HCT116 (cell line): ENCODE data around the gene ISCU. TPM values are rescaled to one million over a fixed set of nuclear protein-coding genes. Genes with fewer than 3 reads are reported as not detected.

Experiments
- ATAC-seq: fragments of 200-7000 bp; cut with Tn5 transposase; 2 replicates; pipeline ENCODE4 v1.9.1; 2020; ENCODE audit warnings: mild to moderate bottlenecking, moderate library complexity
- BruUV-seq: library from RNA; stranded (reverse); fragments of 400-500 nt; replicated peaks from 2 replicates; lab custom pipeline; 2021; lab: Mats Ljungman, UMichigan
- CTCF ChIA-PET: fragments of 300-600 bp; sonication (Branson Sonifier 250); formaldehyde crosslinking; loops from one replicate; lab custom pipeline; 2021; ENCODE audit warnings: antibody characterized with exemption; lab: Charles Lee
- POLR2A ChIA-PET: fragments of 300-600, 350-600 bp; sonication (Branson Sonifier 250); formaldehyde crosslinking; loops from one replicate; lab custom pipeline; 2021; ENCODE audit warnings: antibody characterized with exemption; lab: Charles Lee
- RAD21 ChIA-PET, 2 experiments: fragments of 300-600 bp; sonication (Branson Sonifier 250); formaldehyde crosslinking; loops; one replicate each; lab custom pipeline; 2023; ENCODE audit warnings: low total read pairs in 2 of 2; ENCODE audit not compliant: uncharacterized antibody in 2 of 2, unreplicated experiment in 2 of 2, low non-redundant PET in 1 of 2; lab: Charles Lee
- DNase-seq: peaks from one replicate; pipeline ENCODE4 v3.0.0-alpha.2; 2010; ENCODE audit warnings: low read depth, low spot score
- H2AFZ ChIP-seq: fragments of 200-600 bp; shearing (Covaris generic), sonication (generic); 2 replicates; pipeline ENCODE4 v1.6.1; 2017; ENCODE audit warnings: low read depth, mixed run types, mixed read lengths, antibody characterized with exemption, low read length; ENCODE audit not compliant: poor library complexity, severe bottlenecking
- H3K27ac ChIP-seq: 2 replicates; pipeline ENCODE4 v1.5.1; 2012; ENCODE audit warnings: low read depth, low read length
- H3K27me3 ChIP-seq: fragments of 200-600 bp; sonication (generic); 2 replicates; pipeline ENCODE4 v1.6.1; 2016; ENCODE audit warnings: mixed run types, low read length, mixed read lengths; ENCODE audit not compliant: insufficient read depth
- H3K36me3 ChIP-seq, 2 experiments: fragments of 200-500 bp in 1 of 2; fragments of 200-600 bp in 1 of 2; sonication (Bioruptor generic) in 1 of 2; sonication (generic) in 1 of 2; 2 replicates each; pipeline versions ENCODE4 v1.5.1 to v1.6.1; 2014 to 2016; ENCODE audit warnings: low read length in 2 of 2, inconsistent platforms in 1 of 2, mixed read lengths in 1 of 2, mixed run types in 1 of 2; ENCODE audit not compliant: insufficient read depth in 2 of 2, control insufficient read depth in 1 of 2
- H3K4me1 ChIP-seq, 2 experiments: fragments of 200-600 bp in 1 of 2; sonication (generic) in 1 of 2; 2 replicates each; pipeline versions ENCODE4 v1.5.1 to v1.6.1; 2012 to 2017; ENCODE audit warnings: low read length in 2 of 2, inconsistent platforms in 1 of 2, mild to moderate bottlenecking in 1 of 2, mixed read lengths in 1 of 2, mixed run types in 1 of 2, moderate library complexity in 1 of 2; ENCODE audit not compliant: insufficient read depth in 2 of 2, control insufficient read depth in 1 of 2
- H3K4me2 ChIP-seq: fragments of 200-600 bp; sonication (generic); 2 replicates; pipeline ENCODE4 v1.6.1; 2017; ENCODE audit warnings: mixed run types, low read length, mixed read lengths
- H3K4me3 ChIP-seq, 2 experiments: fragments of 200-600 bp in 1 of 2; sonication (generic) in 1 of 2; replicated peaks in 1 of 2; 2 replicates each; pipeline ENCODE4 v1.5.1; 2011 to 2016; ENCODE audit warnings: low read length in 2 of 2, control low read depth in 1 of 2, low read depth in 1 of 2, mild to moderate bottlenecking in 1 of 2, mixed read lengths in 1 of 2, mixed run types in 1 of 2
- H3K79me2 ChIP-seq: fragments of 200-600 bp; sonication (generic); 2 replicates; pipeline ENCODE4 v1.6.1; 2017; ENCODE audit warnings: mild to moderate bottlenecking, mixed run types, low read length, moderate library complexity, mixed read lengths; ENCODE audit not compliant: insufficient read depth
- H3K9ac ChIP-seq: fragments of 200-600 bp; sonication (generic); 2 replicates; pipeline ENCODE4 v1.6.1; 2016; ENCODE audit warnings: low read length, mixed read lengths
- H3K9me2 ChIP-seq: fragments of 200-600 bp; sonication (generic), shearing (Covaris generic); 2 replicates; pipeline ENCODE4 v1.6.1; 2017; ENCODE audit warnings: mixed run types, mild to moderate bottlenecking, moderate library complexity; ENCODE audit not compliant: insufficient read depth
- H3K9me3 ChIP-seq, 2 experiments: fragments of 200-500 bp in 1 of 2; fragments of 200-600 bp in 1 of 2; sonication (Bioruptor generic) in 1 of 2; sonication (generic) in 1 of 2; 2 replicates each; pipeline ENCODE4 v1.6.1; 2014 to 2017; ENCODE audit warnings: low read length in 2 of 2, mixed read lengths in 2 of 2, inconsistent platforms in 1 of 2, low read depth in 1 of 2, mild to moderate bottlenecking in 1 of 2, mixed run types in 1 of 2, moderate library complexity in 1 of 2; ENCODE audit not compliant: control insufficient read depth in 1 of 2, insufficient read depth in 1 of 2
- H4K20me1 ChIP-seq: fragments of 200-600 bp; sonication (generic), shearing (Covaris generic); 2 replicates; pipeline ENCODE4 v1.6.1; 2017; ENCODE audit warnings: mixed run types, mild to moderate bottlenecking, moderate library complexity; ENCODE audit not compliant: insufficient read depth
- CEBPB ChIP-seq: IDR thresholded peaks from 2 replicates; pipeline ENCODE4 v1.6.1; 2012; ENCODE audit warnings: low read depth
- ELF1 ChIP-seq: IDR thresholded peaks from 2 replicates; pipeline ENCODE4 v1.6.1; 2012; ENCODE audit warnings: low read depth, borderline replicate concordance
- EZH2 ChIP-seq: fragments of 200-600 bp; sonication (generic); IDR thresholded peaks from 2 replicates; pipeline ENCODE4 v1.6.1; 2017; ENCODE audit warnings: antibody characterized with exemption, mixed run types
- EZH2phosphoT487 ChIP-seq: fragments of 200-600 bp; IDR thresholded peaks from 2 replicates; pipeline ENCODE4 v1.6.1; 2018; ENCODE audit warnings: antibody characterized with exemption, borderline replicate concordance
- FOSL1 ChIP-seq: IDR thresholded peaks from 2 replicates; pipeline ENCODE4 v1.6.1; 2012; ENCODE audit warnings: low read depth
- JUND ChIP-seq: IDR thresholded peaks from 2 replicates; pipeline ENCODE4 v1.6.1; 2012
- POLR2A ChIP-seq: IDR thresholded peaks from 2 replicates; pipeline ENCODE4 v1.7.0; 2011; ENCODE audit warnings: borderline replicate concordance; ENCODE audit not compliant: insufficient read depth, insufficient read length; ENCODE audit errors: extremely low read depth
- SIN3A ChIP-seq: IDR thresholded peaks from 2 replicates; pipeline ENCODE4 v1.6.1; 2012; ENCODE audit warnings: low read depth
- SP1 ChIP-seq: IDR thresholded peaks from 2 replicates; pipeline ENCODE4 v1.6.1; 2012; ENCODE audit warnings: low read depth
- SRF ChIP-seq: IDR thresholded peaks from 2 replicates; pipeline ENCODE4 v1.6.1; 2012; ENCODE audit warnings: low read depth
- YY1 ChIP-seq: IDR thresholded peaks from 2 replicates; pipeline ENCODE4 v1.6.1; 2011; ENCODE audit warnings: low read length, low read depth, moderate library complexity, mild to moderate bottlenecking; ENCODE audit not compliant: insufficient replicate concordance; ENCODE audit errors: extremely low read depth
- ZFX ChIP-seq: fragments of 450-650 bp; IDR thresholded peaks from 2 replicates; pipeline ENCODE4 v1.6.1; 2017
- intact Hi-C: fragments of 100-400 bp; cut with micrococcal nuclease; formaldehyde crosslinking; loops from 2 replicates; pipeline ENCODE4 v1.10.0; 2022
- total RNA-seq: library from RNA; stranded (reverse); gene quantifications from one replicate; pipeline ENCODE4 v1.2.1, GENCODE V29; 2021; ENCODE audit not compliant: unreplicated experiment
- TF ChIP-seq, protein P1 (sequence below), 3 experiments: fragments of 200-600 bp in 1 of 3; sonication (generic) in 1 of 3; IDR thresholded peaks in 2 of 3; conservative IDR thresholded peaks in 1 of 3; 2 replicates each; pipeline ENCODE4 v1.5.1; 2012 to 2017; ENCODE audit warnings: low read depth in 2 of 3, low read length in 2 of 3, antibody characterized with exemption in 1 of 3, borderline replicate concordance in 1 of 3, control low read depth in 1 of 3, mild to moderate bottlenecking in 1 of 3, mixed read lengths in 1 of 3, mixed run types in 1 of 3, moderate library complexity in 1 of 3; ENCODE audit not compliant: insufficient read depth in 1 of 3
- TF ChIP-seq, protein P2 (sequence below): IDR thresholded peaks from 2 replicates; pipeline ENCODE4 v1.6.1; 2011; ENCODE audit warnings: mild to moderate bottlenecking, low read length, moderate library complexity; ENCODE audit not compliant: insufficient replicate concordance; ENCODE audit errors: extremely low read depth
- TF ChIP-seq, protein P3 (sequence below): IDR thresholded peaks from 2 replicates; pipeline ENCODE4 v1.6.1; 2012
- TF ChIP-seq, protein P4 (sequence below): IDR thresholded peaks from 2 replicates; pipeline ENCODE4 v1.6.1; 2012
- TF ChIP-seq, protein P5 (sequence below): IDR thresholded peaks from 2 replicates; pipeline ENCODE4 v1.6.1; 2012; ENCODE audit warnings: low read depth

The ISCU gene
- total RNA-seq, 1 experiment from 2014 or later: 89.6 TPM

DNA sequence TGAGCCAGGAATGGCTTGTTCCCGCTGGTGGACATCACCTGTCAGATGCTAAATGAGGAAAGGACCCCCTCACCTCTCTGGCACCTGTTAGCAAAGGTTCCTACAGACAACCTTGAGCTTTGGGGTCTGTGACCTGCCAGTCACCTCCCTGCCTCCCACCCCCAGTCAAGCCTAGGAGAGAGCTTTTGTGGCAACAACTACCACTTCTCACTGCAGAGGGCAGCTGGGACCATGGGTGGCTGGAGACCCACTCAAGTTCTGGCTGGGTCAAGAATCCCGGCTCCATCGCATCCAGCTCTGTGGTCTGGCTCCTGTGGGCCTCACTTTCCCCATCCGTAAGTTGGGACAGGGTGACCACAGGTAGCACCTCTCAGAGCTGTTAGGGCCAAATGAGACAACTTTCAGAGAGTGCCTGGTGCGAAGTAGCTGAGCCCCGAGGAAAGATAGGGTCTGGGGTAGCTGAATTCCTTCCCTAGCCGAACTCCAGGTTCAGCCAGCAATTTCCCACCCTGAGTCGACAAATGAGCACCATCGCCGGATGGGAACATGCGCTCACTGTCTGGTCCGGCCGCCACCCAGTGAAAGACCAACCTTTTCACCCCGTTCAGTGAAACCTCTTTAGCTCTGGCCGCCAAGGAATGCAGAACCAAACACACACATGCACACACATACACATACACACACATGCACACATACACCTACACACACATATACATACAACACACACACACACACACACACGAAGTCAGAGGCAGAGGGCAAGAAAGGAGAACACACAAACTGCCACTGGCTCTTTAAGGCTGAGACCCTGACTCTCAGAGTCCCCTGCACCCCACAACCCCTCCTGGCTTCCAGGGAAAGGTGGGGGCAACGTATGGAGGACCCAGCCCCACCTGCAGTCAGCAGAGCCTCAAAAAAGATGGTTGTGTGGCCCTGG, 33.6 kb downstream of the ISCU start:
- no peak for TF ChIP-seq CEBPB
- no peak for TF ChIP-seq POLR2A
- no peak for TF ChIP-seq ZFX
- TF ChIP-seq YY1: no peak
- TF ChIP-seq SRF: no peak
- TF ChIP-seq, protein P1, sequence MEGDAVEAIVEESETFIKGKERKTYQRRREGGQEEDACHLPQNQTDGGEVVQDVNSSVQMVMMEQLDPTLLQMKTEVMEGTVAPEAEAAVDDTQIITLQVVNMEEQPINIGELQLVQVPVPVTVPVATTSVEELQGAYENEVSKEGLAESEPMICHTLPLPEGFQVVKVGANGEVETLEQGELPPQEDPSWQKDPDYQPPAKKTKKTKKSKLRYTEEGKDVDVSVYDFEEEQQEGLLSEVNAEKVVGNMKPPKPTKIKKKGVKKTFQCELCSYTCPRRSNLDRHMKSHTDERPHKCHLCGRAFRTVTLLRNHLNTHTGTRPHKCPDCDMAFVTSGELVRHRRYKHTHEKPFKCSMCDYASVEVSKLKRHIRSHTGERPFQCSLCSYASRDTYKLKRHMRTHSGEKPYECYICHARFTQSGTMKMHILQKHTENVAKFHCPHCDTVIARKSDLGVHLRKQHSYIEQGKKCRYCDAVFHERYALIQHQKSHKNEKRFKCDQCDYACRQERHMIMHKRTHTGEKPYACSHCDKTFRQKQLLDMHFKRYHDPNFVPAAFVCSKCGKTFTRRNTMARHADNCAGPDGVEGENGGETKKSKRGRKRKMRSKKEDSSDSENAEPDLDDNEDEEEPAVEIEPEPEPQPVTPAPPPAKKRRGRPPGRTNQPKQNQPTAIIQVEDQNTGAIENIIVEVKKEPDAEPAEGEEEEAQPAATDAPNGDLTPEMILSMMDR (IDR thresholded peaks at IDR 0.05 in 2 of 3, conservative IDR thresholded peaks at IDR 0.05 in 1 of 3; ENCODE audit: borderline replicate concordance in 1 of 3, insufficient read depth in 1 of 3, low read depth in 2 of 3, low read length in 2 of 3): no peak
- TF ChIP-seq EZH2: no peak
- TF ChIP-seq, protein P2, sequence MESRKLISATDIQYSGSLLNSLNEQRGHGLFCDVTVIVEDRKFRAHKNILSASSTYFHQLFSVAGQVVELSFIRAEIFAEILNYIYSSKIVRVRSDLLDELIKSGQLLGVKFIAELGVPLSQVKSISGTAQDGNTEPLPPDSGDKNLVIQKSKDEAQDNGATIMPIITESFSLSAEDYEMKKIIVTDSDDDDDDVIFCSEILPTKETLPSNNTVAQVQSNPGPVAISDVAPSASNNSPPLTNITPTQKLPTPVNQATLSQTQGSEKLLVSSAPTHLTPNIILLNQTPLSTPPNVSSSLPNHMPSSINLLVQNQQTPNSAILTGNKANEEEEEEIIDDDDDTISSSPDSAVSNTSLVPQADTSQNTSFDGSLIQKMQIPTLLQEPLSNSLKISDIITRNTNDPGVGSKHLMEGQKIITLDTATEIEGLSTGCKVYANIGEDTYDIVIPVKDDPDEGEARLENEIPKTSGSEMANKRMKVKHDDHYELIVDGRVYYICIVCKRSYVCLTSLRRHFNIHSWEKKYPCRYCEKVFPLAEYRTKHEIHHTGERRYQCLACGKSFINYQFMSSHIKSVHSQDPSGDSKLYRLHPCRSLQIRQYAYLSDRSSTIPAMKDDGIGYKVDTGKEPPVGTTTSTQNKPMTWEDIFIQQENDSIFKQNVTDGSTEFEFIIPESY: no peak
- TF ChIP-seq JUND: no peak
- no peak for TF ChIP-seq EZH2phosphoT487
- TF ChIP-seq SP1: no peak
- no peak for TF ChIP-seq ELF1
- TF ChIP-seq SIN3A: no peak
- TF ChIP-seq, protein P3, sequence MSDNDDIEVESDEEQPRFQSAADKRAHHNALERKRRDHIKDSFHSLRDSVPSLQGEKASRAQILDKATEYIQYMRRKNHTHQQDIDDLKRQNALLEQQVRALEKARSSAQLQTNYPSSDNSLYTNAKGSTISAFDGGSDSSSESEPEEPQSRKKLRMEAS: no peak
- TF ChIP-seq, protein P4, sequence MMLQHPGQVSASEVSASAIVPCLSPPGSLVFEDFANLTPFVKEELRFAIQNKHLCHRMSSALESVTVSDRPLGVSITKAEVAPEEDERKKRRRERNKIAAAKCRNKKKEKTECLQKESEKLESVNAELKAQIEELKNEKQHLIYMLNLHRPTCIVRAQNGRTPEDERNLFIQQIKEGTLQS: no peak
- TF ChIP-seq, protein P5, sequence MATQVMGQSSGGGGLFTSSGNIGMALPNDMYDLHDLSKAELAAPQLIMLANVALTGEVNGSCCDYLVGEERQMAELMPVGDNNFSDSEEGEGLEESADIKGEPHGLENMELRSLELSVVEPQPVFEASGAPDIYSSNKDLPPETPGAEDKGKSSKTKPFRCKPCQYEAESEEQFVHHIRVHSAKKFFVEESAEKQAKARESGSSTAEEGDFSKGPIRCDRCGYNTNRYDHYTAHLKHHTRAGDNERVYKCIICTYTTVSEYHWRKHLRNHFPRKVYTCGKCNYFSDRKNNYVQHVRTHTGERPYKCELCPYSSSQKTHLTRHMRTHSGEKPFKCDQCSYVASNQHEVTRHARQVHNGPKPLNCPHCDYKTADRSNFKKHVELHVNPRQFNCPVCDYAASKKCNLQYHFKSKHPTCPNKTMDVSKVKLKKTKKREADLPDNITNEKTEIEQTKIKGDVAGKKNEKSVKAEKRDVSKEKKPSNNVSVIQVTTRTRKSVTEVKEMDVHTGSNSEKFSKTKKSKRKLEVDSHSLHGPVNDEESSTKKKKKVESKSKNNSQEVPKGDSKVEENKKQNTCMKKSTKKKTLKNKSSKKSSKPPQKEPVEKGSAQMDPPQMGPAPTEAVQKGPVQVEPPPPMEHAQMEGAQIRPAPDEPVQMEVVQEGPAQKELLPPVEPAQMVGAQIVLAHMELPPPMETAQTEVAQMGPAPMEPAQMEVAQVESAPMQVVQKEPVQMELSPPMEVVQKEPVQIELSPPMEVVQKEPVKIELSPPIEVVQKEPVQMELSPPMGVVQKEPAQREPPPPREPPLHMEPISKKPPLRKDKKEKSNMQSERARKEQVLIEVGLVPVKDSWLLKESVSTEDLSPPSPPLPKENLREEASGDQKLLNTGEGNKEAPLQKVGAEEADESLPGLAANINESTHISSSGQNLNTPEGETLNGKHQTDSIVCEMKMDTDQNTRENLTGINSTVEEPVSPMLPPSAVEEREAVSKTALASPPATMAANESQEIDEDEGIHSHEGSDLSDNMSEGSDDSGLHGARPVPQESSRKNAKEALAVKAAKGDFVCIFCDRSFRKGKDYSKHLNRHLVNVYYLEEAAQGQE: no peak
- no peak for TF ChIP-seq FOSL1
- TF ChIP-seq, all 23 proteins: peak for 0
- Histone ChIP-seq H2AFZ (no peak overlapping the region), H3K9me2 (no peaks in the 10 kb centered on the region), H3K4me2 (no peak overlapping the region), H3K27ac (no peak overlapping the region), H3K79me2 (no peaks in the 10 kb centered on the region), H4K20me1 (no peaks in the 10 kb centered on the region), H3K4me3 (no peak overlapping the region), H3K4me1 (no peaks in the 10 kb centered on the region; a peak in 1 of 4 replicates), H3K27me3 (no peaks in the 10 kb centered on the region), H3K36me3 (no peaks in the 10 kb centered on the region), H3K9ac (no peak overlapping the region), H3K9me3 (no peaks in the 10 kb centered on the region)
- no peak for ATAC-seq
- CTCF ChIA-PET: no interaction called here
- RAD21 ChIA-PET: no interaction called here
- BruUV-seq: no TSS peak
- POLR2A ChIA-PET: no interaction called here
- intact Hi-C loops: no loop called here
- DNase-seq: no peak
